Measurements from ENCODE around the gene TARBP2.
A peak's percentile ranks its signal among the peaks of the same experiment; 100 is the strongest.
"Not testable (repeated sequence)": the region's sequence is repeated elsewhere in the genome, so short reads cannot be mapped to it uniquely, and the experiment has no call there.

TARBP2 gene

GRCh38 chr12:53516758-53517455 is 15.8 kb downstream of the TARBP2 start:
- DNase-seq: no peak

- DNase-seq: no peak
Measured at GRCh38 chr12:53518381-53518780, 17.3 kb downstream of the TARBP2 start.

- no peak for DNase-seq
Measured at GRCh38 chr12:53523131-53523530, 22.0 kb downstream of the TARBP2 start.

- DNase-seq: no peak
Measured at GRCh38 chr12:53524476-53524875, 23.4 kb downstream of the TARBP2 start.

- no peak for DNase-seq
Measured at GRCh38 chr12:53530061-53530460, 29.0 kb downstream of the TARBP2 start.

- DNase-seq: no peak
Measured at GRCh38 chr12:53530920-53531319, 29.8 kb downstream of the TARBP2 start.

- DNase-seq: no peak
Measured at GRCh38 chr12:53532021-53532420, 30.9 kb downstream of the TARBP2 start.

GRCh38 chr12:53532524-53533445 is 31.7 kb downstream of the TARBP2 start:
- no peak for DNase-seq

- no peak for DNase-seq
Measured at GRCh38 chr12:53533471-53533870, 32.4 kb downstream of the TARBP2 start.

- no peak for DNase-seq
Measured at GRCh38 chr12:53536962-53537361, 35.9 kb downstream of the TARBP2 start.

GRCh38 chr12:53538209-53538689 is 37.2 kb downstream of the TARBP2 start:
- no peak for DNase-seq

GRCh38 chr12:53539526-53539925 is 38.4 kb downstream of the TARBP2 start:
- no peak for DNase-seq

- DNase-seq: peak; percentile 67
Measured at GRCh38 chr12:53543539-53543938, 42.5 kb downstream of the TARBP2 start.

GRCh38 chr12:53548354-53548753 is 47.3 kb downstream of the TARBP2 start:
- not testable (repeated sequence) for DNase-seq

GRCh38 chr12:53550131-53550530 is 49.0 kb downstream of the TARBP2 start:
- DNase-seq: not testable (repeated sequence)

GRCh38 chr12:53550595-53550994 is 49.5 kb downstream of the TARBP2 start:
- DNase-seq: no peak

- DNase-seq: no peak
Measured at GRCh38 chr12:53551889-53552291, 50.8 kb downstream of the TARBP2 start.

- DNase-seq: no peak
Measured at GRCh38 chr12:53552361-53553327, 51.6 kb downstream of the TARBP2 start.
